ENCODE measurements around the gene RFTN1.

- TF ChIP-seq, protein P1, sequence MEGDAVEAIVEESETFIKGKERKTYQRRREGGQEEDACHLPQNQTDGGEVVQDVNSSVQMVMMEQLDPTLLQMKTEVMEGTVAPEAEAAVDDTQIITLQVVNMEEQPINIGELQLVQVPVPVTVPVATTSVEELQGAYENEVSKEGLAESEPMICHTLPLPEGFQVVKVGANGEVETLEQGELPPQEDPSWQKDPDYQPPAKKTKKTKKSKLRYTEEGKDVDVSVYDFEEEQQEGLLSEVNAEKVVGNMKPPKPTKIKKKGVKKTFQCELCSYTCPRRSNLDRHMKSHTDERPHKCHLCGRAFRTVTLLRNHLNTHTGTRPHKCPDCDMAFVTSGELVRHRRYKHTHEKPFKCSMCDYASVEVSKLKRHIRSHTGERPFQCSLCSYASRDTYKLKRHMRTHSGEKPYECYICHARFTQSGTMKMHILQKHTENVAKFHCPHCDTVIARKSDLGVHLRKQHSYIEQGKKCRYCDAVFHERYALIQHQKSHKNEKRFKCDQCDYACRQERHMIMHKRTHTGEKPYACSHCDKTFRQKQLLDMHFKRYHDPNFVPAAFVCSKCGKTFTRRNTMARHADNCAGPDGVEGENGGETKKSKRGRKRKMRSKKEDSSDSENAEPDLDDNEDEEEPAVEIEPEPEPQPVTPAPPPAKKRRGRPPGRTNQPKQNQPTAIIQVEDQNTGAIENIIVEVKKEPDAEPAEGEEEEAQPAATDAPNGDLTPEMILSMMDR (conservative IDR thresholded peaks at IDR 0.05; ENCODE audit: low read length), result no peak
- TF ChIP-seq EZH2phosphoT487 (IDR thresholded peaks at IDR 0.05; ENCODE audit: borderline replicate concordance), result no peak
Measured at GRCh38 chr3:16303037-16303575, 210.4 kb downstream of the RFTN1 start.

Measured in Loucy (cell line).